Fibroblast of lung (primary cell): Measurements from ENCODE around the gene TRAPPC14. TPM values are rescaled to one million over a fixed set of nuclear protein-coding genes. Genes with fewer than 3 reads are reported as not detected.

Experiments
- DNase-seq, 2 donors: peaks; one replicate each; pipeline versions ENCODE4 v3.0.0 to v3.0.0-alpha.2; 2010; ENCODE audit warnings: low read depth in 2 of 2
- H2AFZ ChIP-seq: 2 replicates; pipeline ENCODE4 v1.5.1; 2012; ENCODE audit warnings: low read length, control low read depth, inconsistent platforms
- H3K27ac ChIP-seq: 2 replicates; pipeline ENCODE4 v1.5.1; 2011; ENCODE audit warnings: low read length, control low read depth; ENCODE audit not compliant: insufficient read depth
- H3K27me3 ChIP-seq: 2 replicates; pipeline ENCODE4 v1.5.1; 2011; ENCODE audit warnings: mild to moderate bottlenecking, low read length; ENCODE audit not compliant: control insufficient read depth, insufficient read depth
- H3K36me3 ChIP-seq: 2 replicates; pipeline ENCODE4 v1.5.1; 2011; ENCODE audit warnings: low read length; ENCODE audit not compliant: control insufficient read depth, insufficient read depth
- H3K4me1 ChIP-seq: 2 replicates; pipeline ENCODE4 v1.5.1; 2011; ENCODE audit warnings: low read length; ENCODE audit not compliant: control insufficient read depth, insufficient read depth; ENCODE audit errors: extremely low read depth
- H3K4me2 ChIP-seq: 2 replicates; pipeline ENCODE4 v1.5.1; 2011; ENCODE audit warnings: low read length, control low read depth; ENCODE audit not compliant: insufficient read depth; ENCODE audit errors: extremely low read depth
- H3K4me3 ChIP-seq, 4 experiments: fragments of 200-600 bp in 1 of 4; sonication (generic) in 1 of 4; replicated peaks in 1 of 4; 2 replicates each; pipeline ENCODE4 v1.5.1; 2011 to 2016; ENCODE audit warnings: low read length in 4 of 4, low read depth in 3 of 4, mild to moderate bottlenecking in 3 of 4, control low read depth in 2 of 4, inconsistent platforms in 1 of 4, mixed read lengths in 1 of 4; ENCODE audit not compliant: insufficient read depth in 1 of 4; ENCODE audit errors: control extremely low read depth in 1 of 4
- H3K79me2 ChIP-seq: 2 replicates; pipeline ENCODE4 v1.5.1; 2012; ENCODE audit warnings: mild to moderate bottlenecking, low read length, inconsistent platforms; ENCODE audit not compliant: control insufficient read depth, insufficient read depth
- H3K9ac ChIP-seq: 2 replicates; pipeline ENCODE4 v1.5.1; 2011; ENCODE audit warnings: mild to moderate bottlenecking, low read length, control low read depth; ENCODE audit not compliant: insufficient read depth
- H3K9me3 ChIP-seq: 2 replicates; pipeline ENCODE4 v1.5.1; 2012; ENCODE audit warnings: low read depth, low read length; ENCODE audit not compliant: control insufficient read depth, insufficient read depth
- H4K20me1 ChIP-seq: 2 replicates; pipeline ENCODE4 v1.5.1; 2011; ENCODE audit warnings: low read length; ENCODE audit not compliant: control insufficient read depth, insufficient read depth; ENCODE audit errors: extremely low read depth
- CTCF ChIP-seq, 2 donors: IDR thresholded peaks in 1 of 2; conservative IDR thresholded peaks in 1 of 2; 1 replicate in 1 of 2; 2 replicates in 1 of 2; pipeline ENCODE4 v1.5.1; 2011 to 2012; ENCODE audit warnings: low read length in 2 of 2, control low read depth in 1 of 2, inconsistent platforms in 1 of 2, low read depth in 1 of 2, mild to moderate bottlenecking in 1 of 2
- EZH2 ChIP-seq: IDR thresholded peaks from 2 replicates; pipeline ENCODE4 v1.5.1; 2012; ENCODE audit warnings: low read length, control low read depth, mild to moderate bottlenecking; ENCODE audit errors: missing control alignments
- polyA plus RNA-seq, 2 donors: library from polyadenylated mRNA; depleted of rRNA in 1 of 2; stranded (reverse) in 1 of 2; unstranded in 1 of 2; fragments of >200 nt; gene quantifications; 2 replicates each; pipeline ENCODE4 v1.2.1, GENCODE V29; 2011 to 2012; ENCODE audit warnings: missing spikeins in 1 of 2
- total RNA-seq: library from RNA; depleted of rRNA; stranded (reverse); fragments of >200 nt; gene quantifications from 2 replicates; pipeline ENCODE4 v1.2.1, GENCODE V29; 2014

TRAPPC14 gene
- total and polyA plus RNA-seq, 2 donors (not counting 1 experiment from before 2014, with no cell fraction given) = 1.9 to 5.9 TPM

GRCh38 chr7:100166317-100166940 lies 7.9 kb upstream of the TRAPPC14 start:
- no peak for DNase-seq
- Histone ChIP-seq H3K79me2 (no peaks in the 10 kb centered on the region), H3K27ac (no peak overlapping the region), H3K27me3 (no peaks in the 10 kb centered on the region), H3K9me3 (no peaks in the 10 kb centered on the region), H3K4me1 (peaks cover 4% of the 10 kb centered on the region), H2AFZ (no peak overlapping the region), H3K4me2 (no peak overlapping the region), H3K4me3 (no peak overlapping the region), H3K9ac (no peak overlapping the region), H4K20me1 (no peaks in the 10 kb centered on the region), H3K36me3 (no peaks in the 10 kb centered on the region)
- TF ChIP-seq EZH2 (no peak), CTCF (conservative IDR thresholded peaks at IDR 0.05 in 1 of 2, IDR thresholded peaks at IDR 0.05 in 1 of 2; ENCODE audit: low read depth in 1 of 2, low read length in 2 of 2) (no peak)

GRCh38 chr7:100163871-100164270 lies 5.3 kb upstream of the TRAPPC14 start:
- DNase-seq = no peak
- Histone ChIP-seq H3K4me1 (peaks cover 4% of the 10 kb centered on the region), H3K27me3 (no peaks in the 10 kb centered on the region), H3K27ac (no peak overlapping the region), H3K4me2 (no peak overlapping the region), H3K4me3 (no peak overlapping the region), H3K9me3 (no peaks in the 10 kb centered on the region), H2AFZ (no peak overlapping the region), H3K36me3 (no peaks in the 10 kb centered on the region), H3K9ac (no peak overlapping the region), H4K20me1 (no peaks in the 10 kb centered on the region), H3K79me2 (no peaks in the 10 kb centered on the region)
- no peak for TF ChIP-seq EZH2

- TF ChIP-seq EZH2 (no peak), CTCF (conservative IDR thresholded peaks at IDR 0.05 in 1 of 2, IDR thresholded peaks at IDR 0.05 in 1 of 2; ENCODE audit: low read depth in 1 of 2, low read length in 2 of 2) (no peak)
- no peak overlapping the region for H3K4me2 ChIP-seq
- H3K4me3 ChIP-seq = no peak overlapping the region
- DNase-seq = no peak
- H3K27me3 ChIP-seq = no peaks in the 10 kb centered on the region
- no peaks in the 10 kb centered on the region for H3K4me1 ChIP-seq
- H2AFZ ChIP-seq = no peak overlapping the region
- no peaks in the 10 kb centered on the region for H4K20me1 ChIP-seq
- H3K79me2 ChIP-seq = no peaks in the 10 kb centered on the region
- H3K27ac ChIP-seq = no peak overlapping the region
- no peaks in the 10 kb centered on the region for H3K9me3 ChIP-seq
- H3K9ac ChIP-seq = no peak overlapping the region
- no peaks in the 10 kb centered on the region for H3K36me3 ChIP-seq
These were observed 4.5 kb upstream of the TRAPPC14 start for GRCh38 chr7:100163006-100163531.
